Measurements from ENCODE around the gene TBC1D22A. TPM values are rescaled to one million over a fixed set of nuclear protein-coding genes. Genes with fewer than 3 reads are reported as not detected.

Gene TBC1D22A
- total and polyA plus RNA-seq, 4 donors, result 4.1 to 12.4 (median 8.4) TPM

DNA sequence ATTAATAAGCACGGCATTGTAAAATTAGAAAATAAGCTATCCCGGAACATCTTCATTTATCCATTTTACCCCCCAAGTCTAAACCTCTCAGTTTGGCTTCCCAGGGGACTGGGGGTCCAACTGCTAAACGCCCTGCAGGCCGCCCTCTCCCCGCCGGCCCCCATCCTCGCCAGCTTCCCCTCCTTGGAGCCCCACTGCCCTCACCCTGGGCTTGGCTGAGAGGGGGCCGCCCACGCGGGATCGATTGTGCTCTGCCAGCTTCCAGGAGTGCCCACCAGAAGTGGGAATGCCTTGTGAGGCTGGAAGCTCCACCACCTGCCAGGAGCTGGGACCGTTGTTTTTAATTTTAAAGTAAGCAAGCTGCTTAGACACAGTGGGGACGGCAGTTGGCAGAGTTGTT, 353.5 kb downstream of the TBC1D22A start:
- WGBS, result 95% methylated on average over 13 of the region's 13 CpGs
- DNase-seq (ENCODE audit: low spot score), result no peak
- peaks cover 0 to 3% (median 0%) of the 10 kb centered on the region in 4 donors for H3K36me3 ChIP-seq (ENCODE audit: control insufficient read depth in 4 of 4, insufficient read depth in 3 of 4, low read depth in 1 of 4, low read length in 3 of 4)
- H3K27me3 ChIP-seq (ENCODE audit: control insufficient read depth in 4 of 4, insufficient read depth in 4 of 4, low read length in 3 of 4), result no peaks in the 10 kb centered on the region
- H3K9ac ChIP-seq (ENCODE audit: low read depth in 1 of 2, low read length in 2 of 2), result no peak overlapping the region
- no peak overlapping the region for H3K4me3 ChIP-seq (ENCODE audit: low read depth in 1 of 3, low read length in 3 of 3)
- H3K4me1 ChIP-seq (ENCODE audit: control insufficient read depth in 4 of 4, insufficient read depth in 4 of 4, low read length in 3 of 4), result peaks cover 0 to 7% (median 4%) of the 10 kb centered on the region in 4 donors
- TF ChIP-seq FOXA1 (IDR thresholded peaks at IDR 0.05) (no peak), TAF1 (conservative IDR thresholded peaks at IDR 0.05) (no peak), YY1 (IDR thresholded peaks at IDR 0.05) (no peak), GABPA (IDR thresholded peaks at IDR 0.05 in 1 of 2, conservative IDR thresholded peaks at IDR 0.05 in 1 of 2) (no peak), FOXA2 (IDR thresholded peaks at IDR 0.05) (no peak), NR2F2 (IDR thresholded peaks at IDR 0.05) (no peak), JUND (IDR thresholded peaks at IDR 0.05) (no peak), HNF4G (IDR thresholded peaks at IDR 0.05) (no peak), SP1 (IDR thresholded peaks at IDR 0.05) (no peak), HNF4A (conservative IDR thresholded peaks at IDR 0.05) (no peak), EGR1 (IDR thresholded peaks at IDR 0.05; ENCODE audit: low read depth in 2 of 2) (no peak), RXRA (IDR thresholded peaks at IDR 0.05) (no peak), RAD21 (IDR thresholded peaks at IDR 0.05) (no peak)
- TF ChIP-seq, protein P1, sequence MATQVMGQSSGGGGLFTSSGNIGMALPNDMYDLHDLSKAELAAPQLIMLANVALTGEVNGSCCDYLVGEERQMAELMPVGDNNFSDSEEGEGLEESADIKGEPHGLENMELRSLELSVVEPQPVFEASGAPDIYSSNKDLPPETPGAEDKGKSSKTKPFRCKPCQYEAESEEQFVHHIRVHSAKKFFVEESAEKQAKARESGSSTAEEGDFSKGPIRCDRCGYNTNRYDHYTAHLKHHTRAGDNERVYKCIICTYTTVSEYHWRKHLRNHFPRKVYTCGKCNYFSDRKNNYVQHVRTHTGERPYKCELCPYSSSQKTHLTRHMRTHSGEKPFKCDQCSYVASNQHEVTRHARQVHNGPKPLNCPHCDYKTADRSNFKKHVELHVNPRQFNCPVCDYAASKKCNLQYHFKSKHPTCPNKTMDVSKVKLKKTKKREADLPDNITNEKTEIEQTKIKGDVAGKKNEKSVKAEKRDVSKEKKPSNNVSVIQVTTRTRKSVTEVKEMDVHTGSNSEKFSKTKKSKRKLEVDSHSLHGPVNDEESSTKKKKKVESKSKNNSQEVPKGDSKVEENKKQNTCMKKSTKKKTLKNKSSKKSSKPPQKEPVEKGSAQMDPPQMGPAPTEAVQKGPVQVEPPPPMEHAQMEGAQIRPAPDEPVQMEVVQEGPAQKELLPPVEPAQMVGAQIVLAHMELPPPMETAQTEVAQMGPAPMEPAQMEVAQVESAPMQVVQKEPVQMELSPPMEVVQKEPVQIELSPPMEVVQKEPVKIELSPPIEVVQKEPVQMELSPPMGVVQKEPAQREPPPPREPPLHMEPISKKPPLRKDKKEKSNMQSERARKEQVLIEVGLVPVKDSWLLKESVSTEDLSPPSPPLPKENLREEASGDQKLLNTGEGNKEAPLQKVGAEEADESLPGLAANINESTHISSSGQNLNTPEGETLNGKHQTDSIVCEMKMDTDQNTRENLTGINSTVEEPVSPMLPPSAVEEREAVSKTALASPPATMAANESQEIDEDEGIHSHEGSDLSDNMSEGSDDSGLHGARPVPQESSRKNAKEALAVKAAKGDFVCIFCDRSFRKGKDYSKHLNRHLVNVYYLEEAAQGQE (IDR thresholded peaks at IDR 0.05), result no peak
- TF ChIP-seq, protein P2, sequence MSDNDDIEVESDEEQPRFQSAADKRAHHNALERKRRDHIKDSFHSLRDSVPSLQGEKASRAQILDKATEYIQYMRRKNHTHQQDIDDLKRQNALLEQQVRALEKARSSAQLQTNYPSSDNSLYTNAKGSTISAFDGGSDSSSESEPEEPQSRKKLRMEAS (IDR thresholded peaks at IDR 0.05), result no peak
- TF ChIP-seq, protein P3, sequence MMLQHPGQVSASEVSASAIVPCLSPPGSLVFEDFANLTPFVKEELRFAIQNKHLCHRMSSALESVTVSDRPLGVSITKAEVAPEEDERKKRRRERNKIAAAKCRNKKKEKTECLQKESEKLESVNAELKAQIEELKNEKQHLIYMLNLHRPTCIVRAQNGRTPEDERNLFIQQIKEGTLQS (IDR thresholded peaks at IDR 0.05), result no peak
- TF ChIP-seq, protein P4, sequence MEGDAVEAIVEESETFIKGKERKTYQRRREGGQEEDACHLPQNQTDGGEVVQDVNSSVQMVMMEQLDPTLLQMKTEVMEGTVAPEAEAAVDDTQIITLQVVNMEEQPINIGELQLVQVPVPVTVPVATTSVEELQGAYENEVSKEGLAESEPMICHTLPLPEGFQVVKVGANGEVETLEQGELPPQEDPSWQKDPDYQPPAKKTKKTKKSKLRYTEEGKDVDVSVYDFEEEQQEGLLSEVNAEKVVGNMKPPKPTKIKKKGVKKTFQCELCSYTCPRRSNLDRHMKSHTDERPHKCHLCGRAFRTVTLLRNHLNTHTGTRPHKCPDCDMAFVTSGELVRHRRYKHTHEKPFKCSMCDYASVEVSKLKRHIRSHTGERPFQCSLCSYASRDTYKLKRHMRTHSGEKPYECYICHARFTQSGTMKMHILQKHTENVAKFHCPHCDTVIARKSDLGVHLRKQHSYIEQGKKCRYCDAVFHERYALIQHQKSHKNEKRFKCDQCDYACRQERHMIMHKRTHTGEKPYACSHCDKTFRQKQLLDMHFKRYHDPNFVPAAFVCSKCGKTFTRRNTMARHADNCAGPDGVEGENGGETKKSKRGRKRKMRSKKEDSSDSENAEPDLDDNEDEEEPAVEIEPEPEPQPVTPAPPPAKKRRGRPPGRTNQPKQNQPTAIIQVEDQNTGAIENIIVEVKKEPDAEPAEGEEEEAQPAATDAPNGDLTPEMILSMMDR (IDR thresholded peaks at IDR 0.05; ENCODE audit: low read depth, low read length, missing input control), result no peak
- TF ChIP-seq, protein P5, sequence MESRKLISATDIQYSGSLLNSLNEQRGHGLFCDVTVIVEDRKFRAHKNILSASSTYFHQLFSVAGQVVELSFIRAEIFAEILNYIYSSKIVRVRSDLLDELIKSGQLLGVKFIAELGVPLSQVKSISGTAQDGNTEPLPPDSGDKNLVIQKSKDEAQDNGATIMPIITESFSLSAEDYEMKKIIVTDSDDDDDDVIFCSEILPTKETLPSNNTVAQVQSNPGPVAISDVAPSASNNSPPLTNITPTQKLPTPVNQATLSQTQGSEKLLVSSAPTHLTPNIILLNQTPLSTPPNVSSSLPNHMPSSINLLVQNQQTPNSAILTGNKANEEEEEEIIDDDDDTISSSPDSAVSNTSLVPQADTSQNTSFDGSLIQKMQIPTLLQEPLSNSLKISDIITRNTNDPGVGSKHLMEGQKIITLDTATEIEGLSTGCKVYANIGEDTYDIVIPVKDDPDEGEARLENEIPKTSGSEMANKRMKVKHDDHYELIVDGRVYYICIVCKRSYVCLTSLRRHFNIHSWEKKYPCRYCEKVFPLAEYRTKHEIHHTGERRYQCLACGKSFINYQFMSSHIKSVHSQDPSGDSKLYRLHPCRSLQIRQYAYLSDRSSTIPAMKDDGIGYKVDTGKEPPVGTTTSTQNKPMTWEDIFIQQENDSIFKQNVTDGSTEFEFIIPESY (IDR thresholded peaks at IDR 0.05), result no peak
- H3K9me3 ChIP-seq (ENCODE audit: control insufficient read depth in 4 of 4, low read length in 3 of 4), result no peaks in the 10 kb centered on the region
- H3K27ac ChIP-seq (ENCODE audit: low read depth in 1 of 2, low read length in 2 of 2), result no peak overlapping the region
